HG03442 (cell line): ENCODE results near the gene VAMP1.

ENCODE experiments used
- ATAC-seq: cut with Tn5 transposase; IDR thresholded peaks from one replicate; pipeline ENCODE4 v1.9.1; 2021; ENCODE audit warnings: mild to moderate bottlenecking, moderate library complexity; ENCODE audit not compliant: unreplicated experiment

VAMP1 gene

GRCh38 chr12:6426882-6427671, 43.4 kb downstream of the VAMP1 start:
- peak; percentile 61 for ATAC-seq

- no peak for ATAC-seq
Measured at GRCh38 chr12:6425590-6426531, 44.6 kb downstream of the VAMP1 start.

- ATAC-seq, result no peak
Measured at GRCh38 chr12:6424866-6425265, 45.6 kb downstream of the VAMP1 start.

- ATAC-seq, result no peak
Measured at GRCh38 chr12:6424008-6424347, 46.5 kb downstream of the VAMP1 start.

- ATAC-seq, result no peak
Measured at GRCh38 chr12:6423267-6424007, 47.0 kb downstream of the VAMP1 start.

GRCh38 chr12:6420364-6420763, 50.1 kb downstream of the VAMP1 start:
- ATAC-seq, result no peak

GRCh38 chr12:6418796-6419195, 51.7 kb downstream of the VAMP1 start:
- ATAC-seq, result no peak

GRCh38 chr12:6416596-6416995, 53.9 kb downstream of the VAMP1 start:
- ATAC-seq, result no peak
